Activated T-helper 17 cell treated with anti-CD3 and anti-CD28 coated beads, Interleukin-2, amount 50 U/mL, for 72 hours (primary cell): ENCODE results near the gene MYD88. TPM values are rescaled to one million over a fixed set of nuclear protein-coding genes. Genes with fewer than 3 reads are reported as not detected.
"Not testable (repeated sequence)": the region's sequence is repeated elsewhere in the genome, so short reads cannot be mapped to it uniquely, and the experiment has no call there.

Experiments used
- ATAC-seq: fragments of 150-1000 bp; cut with Tn5 transposase; replicated peaks from 2 replicates; pipeline ENCODE4 v1.10.0; 2021; ENCODE audit warnings: mild to moderate bottlenecking, moderate library complexity
- H3K27ac Mint-ChIP-seq: one replicate; pipeline ENCODE4 v1.8.0; 2022; ENCODE audit warnings: mixed read lengths
- H3K27me3 Mint-ChIP-seq: one replicate; pipeline ENCODE4 v1.8.0; 2022; ENCODE audit warnings: mixed read lengths
- H3K36me3 Mint-ChIP-seq: one replicate; pipeline ENCODE4 v1.8.0; 2022; ENCODE audit warnings: low read depth, mild to moderate bottlenecking, mixed read lengths
- H3K4me1 Mint-ChIP-seq: one replicate; pipeline ENCODE4 v1.8.0; 2022; ENCODE audit warnings: mixed read lengths
- H3K4me3 Mint-ChIP-seq: one replicate; pipeline ENCODE4 v1.8.0; 2022; ENCODE audit warnings: mild to moderate bottlenecking, mixed read lengths
- H3K9me3 Mint-ChIP-seq: one replicate; pipeline ENCODE4 v1.8.0; 2022; ENCODE audit warnings: mixed read lengths
- total RNA-seq, 2 donors: library from RNA; stranded (reverse); gene quantifications; one replicate each; pipeline ENCODE4 v1.2.3, GENCODE V29; 2022

MYD88 gene
- total RNA-seq, 2 donors from 2014 or later, result 34.5 to 57.0 TPM

GRCh38 chr3:38127611-38128302 is 10.7 kb upstream of the MYD88 start:
- ATAC-seq, result no peak
- H3K36me3 Mint-ChIP-seq, result peaks cover 98% of the 10 kb centered on the region
- H3K9me3 Mint-ChIP-seq, result no peaks in the 10 kb centered on the region
- H3K27me3 Mint-ChIP-seq, result no peaks in the 10 kb centered on the region
- H3K4me1 Mint-ChIP-seq, result peaks cover 3% of the 10 kb centered on the region
- H3K27ac Mint-ChIP-seq, result peak overlapping the region; percentile 67
- no peak overlapping the region for H3K4me3 Mint-ChIP-seq

DNA sequence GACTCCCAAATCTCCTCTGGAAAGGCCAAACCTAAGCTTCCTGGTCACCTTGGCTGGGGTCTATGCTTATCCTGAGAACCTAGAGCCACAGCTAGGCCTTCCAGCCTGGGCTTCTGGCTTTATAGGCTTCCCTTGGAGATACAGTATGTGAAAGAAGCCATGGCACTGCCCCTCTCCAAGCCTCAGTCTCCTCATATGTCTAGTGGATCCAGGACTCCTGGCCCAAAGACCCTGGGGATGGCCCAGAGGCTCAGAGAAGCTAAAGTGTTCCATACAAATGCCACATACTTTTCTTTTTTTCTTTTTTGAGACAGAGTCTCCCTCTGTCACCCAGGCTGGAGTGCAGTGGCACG is 10.2 kb upstream of the MYD88 start:
- H3K9me3 Mint-ChIP-seq, result no peaks in the 10 kb centered on the region
- no peak overlapping the region for H3K4me3 Mint-ChIP-seq
- H3K36me3 Mint-ChIP-seq, result peaks cover 98% of the 10 kb centered on the region
- no peak for ATAC-seq
- H3K27me3 Mint-ChIP-seq, result no peaks in the 10 kb centered on the region
- H3K27ac Mint-ChIP-seq, result peak overlapping the region; percentile 67
- peaks cover 3% of the 10 kb centered on the region for H3K4me1 Mint-ChIP-seq

DNA sequence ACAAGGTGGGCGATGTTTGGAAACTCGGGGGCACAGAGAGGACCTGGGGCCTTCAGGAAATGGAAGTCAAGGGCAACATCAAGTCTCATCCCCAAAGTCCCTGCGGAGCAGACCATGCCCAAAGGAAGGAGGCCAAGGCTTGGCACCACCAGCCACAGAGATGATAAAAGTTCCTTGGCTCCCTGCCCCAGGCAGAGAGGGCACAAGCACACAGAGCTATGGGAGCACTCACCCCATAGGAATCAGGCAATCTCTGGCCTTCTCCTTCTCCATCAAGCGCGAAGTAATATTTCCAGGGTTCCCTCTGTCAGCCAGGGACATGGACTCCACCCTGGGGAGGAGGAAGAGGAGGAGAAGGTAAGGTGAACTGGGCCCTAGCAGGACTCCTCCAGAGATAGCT is 9.4 kb upstream of the MYD88 start:
- peak overlapping the region; percentile 67 for H3K27ac Mint-ChIP-seq

DNA sequence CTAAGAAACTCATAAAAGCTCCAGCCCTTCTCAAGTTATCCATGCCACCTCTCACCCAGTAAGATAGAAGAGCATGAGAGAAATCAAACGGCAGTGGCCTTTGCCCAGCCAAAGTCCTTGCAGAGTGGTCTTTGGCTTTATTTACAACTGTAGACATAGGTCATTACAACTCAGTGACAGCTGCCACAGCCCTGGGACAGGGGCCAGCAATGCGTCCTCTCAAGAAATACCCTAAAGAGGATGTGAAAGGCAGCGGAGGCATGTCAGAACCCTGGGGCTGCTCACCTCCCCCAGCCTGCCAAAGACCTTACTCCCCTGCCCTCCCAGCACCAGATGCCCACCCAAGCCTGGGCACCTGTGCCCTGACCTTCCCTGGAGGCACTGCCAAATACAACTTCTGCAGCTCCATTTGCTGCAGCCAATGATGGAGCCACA is 7.8 kb upstream of the MYD88 start:
- no peaks in the 10 kb centered on the region for H3K9me3 Mint-ChIP-seq
- H3K27me3 Mint-ChIP-seq, result no peaks in the 10 kb centered on the region
- H3K36me3 Mint-ChIP-seq, result peaks cover 98% of the 10 kb centered on the region
- no peak overlapping the region for H3K27ac Mint-ChIP-seq
- H3K4me1 Mint-ChIP-seq, result peaks cover 12% of the 10 kb centered on the region
- ATAC-seq, result no peak
- H3K4me3 Mint-ChIP-seq, result no peak overlapping the region

More for the DNA sequence above, 9.4 kb upstream of the MYD88 start:
- no peak overlapping the region for H3K4me3 Mint-ChIP-seq
- no peak for ATAC-seq
- H3K27me3 Mint-ChIP-seq, result no peaks in the 10 kb centered on the region
- peaks cover 98% of the 10 kb centered on the region for H3K36me3 Mint-ChIP-seq
- H3K4me1 Mint-ChIP-seq, result peaks cover 3% of the 10 kb centered on the region
- no peaks in the 10 kb centered on the region for H3K9me3 Mint-ChIP-seq

GRCh38 chr3:38131621-38132369 is 6.7 kb upstream of the MYD88 start:
- Mint-ChIP-seq H3K36me3 (peaks cover 95% of the 10 kb centered on the region), H3K27me3 (no peaks in the 10 kb centered on the region), H3K4me3 (no peak overlapping the region), H3K4me1 (peaks cover 12% of the 10 kb centered on the region), H3K27ac (no peak overlapping the region), H3K9me3 (no peaks in the 10 kb centered on the region)
- ATAC-seq, result peak; percentile 27

DNA sequence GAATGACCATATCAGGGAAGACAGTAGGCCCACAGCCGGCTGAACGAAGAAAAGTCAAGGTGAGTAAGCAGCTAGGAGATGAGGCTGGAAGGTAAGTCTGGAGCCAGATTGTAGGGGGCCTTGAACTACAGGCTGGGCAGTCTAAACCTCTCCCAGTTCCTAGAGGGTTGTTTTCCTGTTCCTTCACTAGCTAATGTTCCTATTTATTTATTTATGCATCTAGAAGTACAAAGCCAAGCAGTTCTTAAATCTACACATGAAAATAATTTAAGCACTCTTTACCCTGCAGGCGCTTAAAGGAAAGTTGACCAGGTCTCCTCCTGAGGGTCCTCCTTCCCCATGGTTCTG is 5.3 kb upstream of the MYD88 start:
- Mint-ChIP-seq H3K36me3 (peaks cover 89% of the 10 kb centered on the region), H3K27ac (no peak overlapping the region), H3K4me3 (no peak overlapping the region), H3K4me1 (peaks cover 16% of the 10 kb centered on the region), H3K27me3 (no peaks in the 10 kb centered on the region), H3K9me3 (no peaks in the 10 kb centered on the region)
- ATAC-seq, result no peak

DNA sequence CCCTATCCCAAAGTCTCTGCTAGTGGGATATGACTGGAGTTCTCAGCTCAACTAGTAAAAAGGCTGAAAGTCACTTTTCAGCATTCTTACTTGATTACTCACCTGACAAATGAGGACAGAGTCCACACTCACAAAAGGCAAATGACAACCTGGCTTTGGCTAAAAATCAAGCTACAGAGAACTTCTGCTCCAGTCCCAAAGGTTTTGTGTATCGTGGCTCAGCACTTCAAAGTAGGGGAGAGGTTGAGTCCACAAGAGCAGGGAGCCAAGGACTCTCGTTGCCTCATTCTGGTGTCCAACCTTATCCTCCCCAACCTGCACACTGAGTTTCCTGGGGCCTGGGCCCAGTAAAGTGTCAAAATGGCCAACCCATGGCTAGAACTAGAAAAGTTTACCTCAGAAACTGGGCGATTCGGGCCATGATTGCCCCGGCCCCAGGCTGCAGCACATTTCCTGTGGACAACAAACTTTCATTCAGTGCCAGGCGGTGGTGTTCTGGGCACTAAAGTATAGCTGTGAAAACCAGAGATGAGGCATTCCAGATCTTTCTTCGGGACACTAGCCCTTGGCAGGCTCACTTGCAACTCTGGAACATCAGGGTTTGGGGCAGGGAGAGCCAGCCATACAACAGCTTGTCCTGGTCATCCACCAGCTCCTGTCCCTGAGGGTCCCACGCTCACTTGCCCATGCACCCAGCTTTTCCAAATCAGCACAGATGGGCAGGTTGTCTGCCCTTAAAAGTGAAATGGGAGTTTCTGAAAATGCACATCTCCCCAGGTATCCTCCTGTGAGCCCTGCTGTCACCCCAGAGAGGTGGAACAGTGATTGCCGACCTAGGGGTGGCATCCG is 4.7 kb upstream of the MYD88 start:
- peaks cover 18% of the 10 kb centered on the region for H3K4me1 Mint-ChIP-seq
- no peak overlapping the region for H3K27ac Mint-ChIP-seq
- ATAC-seq, result no peak
- peaks cover 87% of the 10 kb centered on the region for H3K36me3 Mint-ChIP-seq
- no peak overlapping the region for H3K4me3 Mint-ChIP-seq
- no peaks in the 10 kb centered on the region for H3K9me3 Mint-ChIP-seq
- H3K27me3 Mint-ChIP-seq, result no peaks in the 10 kb centered on the region

DNA sequence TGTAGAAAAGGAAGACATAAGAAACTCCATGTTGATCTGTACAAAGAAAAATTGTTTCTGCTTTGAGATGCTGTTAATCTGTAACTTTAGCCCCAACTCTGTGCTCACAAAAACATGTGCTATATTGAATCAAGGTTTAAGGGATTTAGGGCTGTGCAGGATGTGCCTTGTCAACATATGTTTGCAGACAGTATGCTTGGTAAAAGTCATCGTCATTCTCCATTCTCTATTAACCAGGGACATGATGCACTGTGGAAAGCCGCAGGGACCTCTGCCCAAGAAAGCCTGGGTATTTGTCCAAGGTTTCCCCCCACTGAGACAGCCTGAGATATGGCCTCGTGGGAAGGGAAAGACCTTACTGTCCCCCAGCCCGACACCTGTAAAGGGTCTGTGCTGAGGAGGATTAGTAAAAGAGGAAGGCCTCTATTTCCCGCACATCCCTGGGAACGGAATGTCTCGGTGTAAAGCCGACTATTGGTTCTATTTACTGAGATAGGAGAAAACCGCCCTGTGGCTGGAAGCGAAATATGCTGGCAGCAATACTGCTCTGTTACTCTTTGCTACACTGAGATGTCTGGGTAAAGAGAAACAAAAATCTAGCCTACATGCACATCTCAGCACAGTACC is 3.8 kb upstream of the MYD88 start:
- Mint-ChIP-seq H3K4me3 (peak overlapping the region; percentile 84), H3K27ac (peak overlapping the region; percentile 80), H3K4me1 (peaks cover 22% of the 10 kb centered on the region), H3K36me3 (peaks cover 78% of the 10 kb centered on the region)
- H3K9me3 Mint-ChIP-seq, H3K27me3 Mint-ChIP-seq, ATAC-seq: not testable (repeated sequence)

- not testable (repeated sequence) for ATAC-seq, H3K27me3 Mint-ChIP-seq
- H3K4me3 Mint-ChIP-seq, result peak overlapping the region; percentile 84
These were observed 2.7 kb upstream of the MYD88 start for GRCh38 chr3:38135621-38136277.

GRCh38 chr3:38136393-38136776 is 2.1 kb upstream of the MYD88 start:
- Mint-ChIP-seq H3K4me1 (peaks cover 29% of the 10 kb centered on the region), H3K4me3 (peak overlapping the region; percentile 84), H3K27ac (peak overlapping the region; percentile 80), H3K27me3 (no peaks in the 10 kb centered on the region), H3K36me3 (peaks cover 74% of the 10 kb centered on the region), H3K9me3 (no peaks in the 10 kb centered on the region)
- peak; percentile 10 for ATAC-seq

More at GRCh38 chr3:38135621-38136277, 2.7 kb upstream of the MYD88 start:
- Mint-ChIP-seq H3K4me1 (peaks cover 25% of the 10 kb centered on the region), H3K27ac (peak overlapping the region; percentile 80), H3K36me3 (peaks cover 74% of the 10 kb centered on the region)
- H3K9me3 Mint-ChIP-seq, result not testable (repeated sequence)

- H3K27me3 Mint-ChIP-seq, result no peaks in the 10 kb centered on the region
- H3K27ac Mint-ChIP-seq, result peak within 1 kb of the TSS; percentile 80
- H3K4me1 Mint-ChIP-seq, result peaks cover 32% of the 10 kb centered on the region
- no peaks in the 10 kb centered on the region for H3K9me3 Mint-ChIP-seq
- ATAC-seq, result peak; percentile 93
- peak within 1 kb of the TSS; percentile 84 for H3K4me3 Mint-ChIP-seq
- peaks cover 74% of the 10 kb centered on the region for H3K36me3 Mint-ChIP-seq
These were observed 1.5 kb upstream of the MYD88 start, which contains the start of gene ACAA1 for GRCh38 chr3:38136777-38137614. Gene ACAA1 (minus strand): TSS chr3:38137127. CDS start chr3:38137035, 92 bp downstream.

DNA sequence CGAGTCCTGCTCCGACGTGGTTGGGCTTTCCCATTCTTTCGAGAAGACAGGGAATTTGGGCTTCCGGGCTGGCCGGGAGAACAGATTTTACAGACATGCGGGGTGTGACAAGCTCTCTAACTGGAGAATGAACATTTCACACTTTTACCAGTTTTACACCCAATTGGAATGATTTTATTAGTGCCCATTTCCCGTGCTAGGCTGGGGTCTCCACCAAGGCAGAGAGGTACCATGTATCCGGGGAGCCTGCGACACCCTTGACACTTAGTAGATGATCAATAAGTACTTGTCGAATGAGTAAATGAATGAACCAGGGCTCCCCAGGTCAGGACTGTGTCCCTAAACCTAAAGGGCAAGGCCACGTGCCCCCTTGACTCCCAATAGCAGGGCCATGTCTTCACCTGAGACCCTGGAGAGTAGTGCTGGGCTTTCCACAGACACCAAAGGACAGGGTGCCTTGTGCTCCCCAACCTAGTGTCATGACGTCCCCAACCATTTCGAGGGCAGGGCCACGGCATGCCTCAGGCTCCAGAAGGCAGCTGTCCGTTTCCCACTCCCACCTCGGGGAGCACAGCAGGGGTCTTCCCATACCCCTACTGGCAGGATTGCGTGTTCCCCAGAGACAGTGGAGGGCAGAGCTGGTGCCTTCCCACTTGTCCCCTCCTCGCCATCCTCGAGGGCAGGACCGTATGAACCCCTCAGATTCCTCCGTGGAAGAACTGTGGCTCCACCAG is 679 bp upstream of the MYD88 start:
- Mint-ChIP-seq H3K27ac (peak overlapping the region; percentile 80), H3K4me3 (peak overlapping the region; percentile 84), H3K27me3 (no peaks in the 10 kb centered on the region), H3K4me1 (peaks cover 35% of the 10 kb centered on the region), H3K36me3 (peaks cover 76% of the 10 kb centered on the region), H3K9me3 (no peaks in the 10 kb centered on the region)
- ATAC-seq, result peak; percentile 15
